B cell (primary cell): ENCODE results near the gene CEP250.

Experiments
- CTCF ChIP-seq: fragments of 200-600 bp; IDR thresholded peaks from one replicate; pipeline ENCODE4 v1.8.0; 2022; ENCODE audit warnings: antibody characterized with exemption, mild to moderate bottlenecking
- EZH2 ChIP-seq: IDR thresholded peaks from 2 replicates; pipeline ENCODE4 v1.6.1; 2012; ENCODE audit warnings: borderline replicate concordance, low read depth, mild to moderate bottlenecking, moderate library complexity, low read length; ENCODE audit not compliant: insufficient read depth, poor library complexity, severe bottlenecking

GRCh38 chr20:35555951-35556645 is 100.7 kb downstream of the CEP250 start:
- TF ChIP-seq CTCF (no peak), EZH2 (no peak)
